Dendritic cell treated with granulocyte-macrophage colony-stimulating factor and Interleukin-4, amounts not matched to agents 40 ng/mL and 50 ng/mL, for 4 days (primary cell): Measurements from ENCODE around the gene CX3CL1.
"Not testable (repeated sequence)": the region's sequence is repeated elsewhere in the genome, so short reads cannot be mapped to it uniquely, and the experiment has no call there.

Experiments
- H3K27ac Mint-ChIP-seq: one replicate; pipeline ENCODE4 v1.8.0; 2022; ENCODE audit warnings: mild to moderate bottlenecking, mixed read lengths
- H3K27me3 Mint-ChIP-seq: one replicate; pipeline ENCODE4 v1.8.0; 2022; ENCODE audit warnings: mild to moderate bottlenecking, mixed read lengths
- H3K36me3 Mint-ChIP-seq: one replicate; pipeline ENCODE4 v1.8.0; 2022; ENCODE audit warnings: low read depth, mixed read lengths
- H3K4me1 Mint-ChIP-seq: one replicate; pipeline ENCODE4 v1.8.0; 2022; ENCODE audit warnings: low read depth, mixed read lengths
- H3K4me3 Mint-ChIP-seq: one replicate; pipeline ENCODE4 v1.8.0; 2022; ENCODE audit warnings: mild to moderate bottlenecking, moderate library complexity, mixed read lengths
- H3K9me3 Mint-ChIP-seq: one replicate; pipeline ENCODE4 v1.8.0; 2022; ENCODE audit warnings: mixed read lengths
- intact Hi-C: fragments of 100-400 bp; cut with micrococcal nuclease; formaldehyde crosslinking; loops from one replicate; pipeline ENCODE4 v1.15.0; 2022

CX3CL1 gene

DNA sequence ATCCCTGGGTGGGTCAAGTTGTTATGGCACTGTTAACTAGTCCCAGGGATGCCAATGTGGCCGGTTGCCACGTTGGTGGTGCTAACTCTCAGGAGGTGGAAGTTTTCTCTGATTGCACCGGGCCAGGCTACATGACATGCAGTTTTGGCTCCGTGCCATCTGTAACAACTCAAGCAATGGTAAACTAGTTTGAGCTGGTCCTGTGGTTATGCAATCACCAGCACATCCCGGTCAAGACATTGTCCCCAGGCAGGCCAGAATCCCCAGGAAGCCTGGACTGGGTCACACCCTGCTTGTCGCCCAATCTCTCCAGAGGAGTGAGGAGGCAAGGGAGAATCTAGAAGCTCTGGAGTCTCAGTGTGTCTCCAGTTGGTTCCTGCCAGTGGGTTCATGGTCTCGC is 22.2 kb downstream of the CX3CL1 start:
- Mint-ChIP-seq H3K27me3 (peaks cover 46% of the 10 kb centered on the region), H3K4me1 (peaks cover 11% of the 10 kb centered on the region), H3K4me3 (no peak overlapping the region), H3K9me3 (no peaks in the 10 kb centered on the region), H3K27ac (no peak overlapping the region), H3K36me3 (no peaks in the 10 kb centered on the region)
- intact Hi-C loops = no loop called here

- Mint-ChIP-seq H3K9me3 (no peaks in the 10 kb centered on the region), H3K4me3 (no peak overlapping the region), H3K4me1 (peaks cover 11% of the 10 kb centered on the region), H3K27ac (no peak overlapping the region), H3K27me3 (peaks cover 44% of the 10 kb centered on the region), H3K36me3 (no peaks in the 10 kb centered on the region)
- intact Hi-C loops = no loop called here
Observed at GRCh38 chr16:57395026-57395425, 22.7 kb downstream of the CX3CL1 start.

GRCh38 chr16:57396786-57397185 is 24.5 kb downstream of the CX3CL1 start:
- intact Hi-C loops = no loop called here
- Mint-ChIP-seq H3K9me3 (no peaks in the 10 kb centered on the region), H3K4me1 (peaks cover 11% of the 10 kb centered on the region), H3K4me3 (no peak overlapping the region), H3K36me3 (no peaks in the 10 kb centered on the region), H3K27ac (no peak overlapping the region), H3K27me3 (peaks cover 35% of the 10 kb centered on the region)

DNA sequence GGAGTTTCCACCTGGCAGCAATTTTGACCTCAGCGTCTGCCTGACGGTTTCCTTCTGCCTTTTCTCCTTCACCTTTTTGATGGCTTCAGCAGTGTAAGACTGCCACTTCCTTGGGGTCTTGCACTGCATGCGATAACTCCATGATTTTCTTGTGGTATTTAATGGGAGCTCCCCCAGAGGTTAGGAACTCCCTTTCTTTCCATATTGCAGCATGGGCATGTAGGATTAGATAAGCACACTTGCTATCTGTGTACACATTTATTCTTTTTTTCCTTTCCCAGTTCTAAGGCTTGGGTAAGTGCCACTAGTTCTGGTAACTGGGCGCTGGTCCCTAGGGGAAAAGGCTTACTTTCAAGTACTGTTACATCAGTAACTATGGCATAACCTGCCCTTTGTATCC is 25.2 kb downstream of the CX3CL1 start:
- intact Hi-C loops, H3K27ac Mint-ChIP-seq: not testable (repeated sequence)
- peaks cover 30% of the 10 kb centered on the region for H3K27me3 Mint-ChIP-seq

DNA sequence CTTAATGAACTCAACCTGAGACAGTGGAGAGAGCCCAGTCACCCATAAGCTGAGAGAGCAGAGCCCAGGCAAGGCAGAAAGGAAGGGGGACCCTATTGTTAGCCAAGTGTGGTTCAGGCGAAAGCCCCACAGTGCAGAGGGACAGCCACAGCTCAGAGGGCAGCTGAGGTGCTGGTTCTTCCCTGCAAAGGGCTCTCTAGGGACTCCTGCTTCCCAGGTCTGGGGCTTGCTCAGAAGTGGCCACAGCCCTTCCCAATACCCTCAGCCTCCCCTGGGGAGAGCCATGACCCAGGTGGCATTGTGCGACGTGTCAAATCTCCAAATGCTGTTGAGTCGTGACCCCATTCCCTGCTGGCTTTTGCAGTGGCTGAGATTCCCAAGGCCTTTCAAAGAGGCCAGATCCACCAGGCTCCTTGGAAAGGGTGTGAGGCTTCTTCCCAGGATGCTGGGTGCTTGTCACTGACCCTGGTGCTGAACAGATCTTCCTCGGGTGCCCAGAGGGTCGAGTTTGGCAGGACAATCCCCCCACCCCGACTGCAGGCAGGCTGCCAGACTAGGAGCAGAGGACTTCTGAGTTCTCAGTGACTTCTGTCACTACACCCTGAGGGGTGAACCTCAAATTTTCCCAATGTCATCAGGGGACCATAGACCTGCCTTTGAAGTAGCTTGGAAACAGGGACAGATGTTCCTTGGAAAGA is 29.8 kb downstream of the CX3CL1 start:
- intact Hi-C loops = no loop called here
- H3K9me3 Mint-ChIP-seq = no peaks in the 10 kb centered on the region
- no peak overlapping the region for H3K27ac Mint-ChIP-seq
- peaks cover 31% of the 10 kb centered on the region for H3K27me3 Mint-ChIP-seq
- H3K36me3 Mint-ChIP-seq = no peaks in the 10 kb centered on the region
- H3K4me1 Mint-ChIP-seq = peaks cover 18% of the 10 kb centered on the region
- H3K4me3 Mint-ChIP-seq = no peak overlapping the region

More for the DNA sequence above, 25.2 kb downstream of the CX3CL1 start:
- H3K9me3 Mint-ChIP-seq, H3K4me3 Mint-ChIP-seq, H3K36me3 Mint-ChIP-seq: not testable (repeated sequence)
- peaks cover 11% of the 10 kb centered on the region for H3K4me1 Mint-ChIP-seq

DNA sequence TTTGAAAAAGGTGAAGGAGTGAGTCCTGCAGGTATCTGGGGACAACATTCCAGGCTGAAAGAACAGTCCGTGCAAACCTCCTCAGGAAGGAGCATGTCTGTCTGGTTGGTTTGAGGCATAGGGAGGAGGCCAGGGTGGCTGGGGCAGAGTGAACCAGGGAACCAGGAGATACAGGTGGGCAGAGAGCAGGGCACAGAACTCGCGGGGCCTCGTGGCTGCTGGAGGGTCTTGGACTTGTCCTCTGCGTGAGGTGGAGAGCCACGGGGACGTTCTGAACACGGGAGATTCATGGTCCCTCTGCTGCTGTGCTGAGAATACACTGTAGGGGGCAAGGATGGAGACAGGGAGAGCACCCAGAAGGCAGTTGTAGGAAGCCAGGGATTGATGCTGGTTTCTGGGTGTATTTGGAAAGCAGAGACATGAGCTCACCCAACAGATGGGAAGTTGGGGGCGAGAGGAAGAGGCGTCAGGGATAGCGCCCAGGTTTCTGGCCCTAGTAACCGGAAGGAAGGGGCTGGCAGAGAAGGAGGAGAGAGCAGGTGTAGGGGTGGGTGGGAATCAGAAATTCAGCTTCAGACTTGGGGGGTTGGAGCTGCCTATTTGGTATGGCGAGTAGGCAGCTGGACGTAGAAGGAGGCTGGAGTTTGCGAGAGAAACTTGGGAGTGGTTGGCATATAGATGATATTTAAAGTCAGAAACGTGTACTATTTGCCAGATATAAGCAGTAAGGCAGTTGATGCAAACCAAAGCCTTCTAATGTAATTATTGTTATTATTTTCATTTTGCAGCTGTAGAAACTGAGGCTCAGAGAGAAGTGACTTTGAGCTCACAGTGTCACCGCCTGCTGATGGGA is 31.9 kb downstream of the CX3CL1 start, which contains the start of gene CCL17:
CCL17 (plus strand) TSS at position 803 of the 853 bp plus-strand sequence. CDS start 9,166 bp downstream, outside the sequence.
- Mint-ChIP-seq H3K4me3 (no peak within 1 kb of the TSS), H3K36me3 (no peaks in the 10 kb centered on the region), H3K9me3 (no peaks in the 10 kb centered on the region), H3K4me1 (peaks cover 23% of the 10 kb centered on the region), H3K27ac (peak within 1 kb of the TSS; percentile 0), H3K27me3 (peaks cover 28% of the 10 kb centered on the region)
- intact Hi-C loops = no loop called here

- Mint-ChIP-seq H3K27me3 (peaks cover 29% of the 10 kb centered on the region), H3K27ac (peak overlapping the region; percentile 0), H3K9me3 (no peaks in the 10 kb centered on the region), H3K36me3 (no peaks in the 10 kb centered on the region), H3K4me1 (peaks cover 32% of the 10 kb centered on the region), H3K4me3 (no peak overlapping the region)
- intact Hi-C loops = no loop called here
Observed at GRCh38 chr16:57405097-57405496, 32.8 kb downstream of the CX3CL1 start.

- Mint-ChIP-seq H3K4me1 (peaks cover 45% of the 10 kb centered on the region), H3K4me3 (no peak overlapping the region), H3K27ac (no peak overlapping the region), H3K36me3 (no peaks in the 10 kb centered on the region), H3K27me3 (peaks cover 31% of the 10 kb centered on the region), H3K9me3 (no peaks in the 10 kb centered on the region)
- intact Hi-C loops = no loop called here
Observed at GRCh38 chr16:57406881-57407280, 34.6 kb downstream of the CX3CL1 start.

- H3K27ac Mint-ChIP-seq = no peak overlapping the region
- intact Hi-C loops = no loop called here
- H3K4me1 Mint-ChIP-seq = peaks cover 47% of the 10 kb centered on the region
- H3K4me3 Mint-ChIP-seq = no peak overlapping the region
- H3K9me3 Mint-ChIP-seq = no peaks in the 10 kb centered on the region
- peaks cover 30% of the 10 kb centered on the region for H3K27me3 Mint-ChIP-seq
- no peaks in the 10 kb centered on the region for H3K36me3 Mint-ChIP-seq
Observed at GRCh38 chr16:57407521-57408353, 35.4 kb downstream of the CX3CL1 start.

GRCh38 chr16:57409065-57409464 is 36.8 kb downstream of the CX3CL1 start:
- peak overlapping the region; percentile 43 for H3K27ac Mint-ChIP-seq

DNA sequence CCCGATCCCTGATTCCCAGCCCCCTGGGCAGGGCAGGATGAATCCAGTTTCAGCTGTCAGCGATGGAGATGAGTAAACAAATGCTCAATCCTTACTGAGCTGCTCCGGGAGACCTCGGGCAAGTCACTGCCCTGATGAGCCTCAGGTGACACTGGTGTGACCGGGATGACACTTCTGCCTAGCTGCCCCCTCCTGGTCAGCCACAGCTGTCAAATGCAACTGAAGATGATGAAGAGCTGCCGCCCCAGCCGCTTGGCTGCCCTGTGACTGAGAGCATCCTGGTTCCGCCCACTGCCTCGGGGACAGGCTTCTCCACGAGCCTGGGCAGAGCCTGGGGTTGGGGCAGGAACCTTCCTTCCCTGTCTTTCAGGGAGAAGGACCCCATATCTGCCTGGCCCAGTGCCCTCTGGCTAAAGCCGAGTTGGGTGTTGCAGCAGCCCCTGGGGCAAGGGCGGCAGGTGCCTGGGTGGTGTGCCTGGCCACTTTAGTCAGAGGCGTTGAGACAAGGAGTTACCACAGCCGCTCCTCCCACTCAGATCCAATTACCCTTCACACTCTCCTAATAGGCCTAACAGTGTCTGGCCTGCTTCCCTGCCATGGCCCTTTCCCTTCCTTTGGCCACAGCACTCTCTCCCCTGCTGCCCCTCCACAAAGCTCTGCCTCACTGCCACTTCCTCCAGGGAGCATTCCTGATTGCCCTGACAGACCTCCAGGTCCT is 37.7 kb downstream of the CX3CL1 start:
- Mint-ChIP-seq H3K9me3 (no peaks in the 10 kb centered on the region), H3K4me3 (no peak overlapping the region), H3K36me3 (peaks cover 6% of the 10 kb centered on the region), H3K27me3 (peaks cover 27% of the 10 kb centered on the region), H3K4me1 (peaks cover 58% of the 10 kb centered on the region), H3K27ac (peak overlapping the region; percentile 76)
- intact Hi-C loops = no loop called here

More at GRCh38 chr16:57409065-57409464, 36.8 kb downstream of the CX3CL1 start:
- intact Hi-C loops = no loop called here
- H3K4me3 Mint-ChIP-seq = no peak overlapping the region
- peaks cover 56% of the 10 kb centered on the region for H3K4me1 Mint-ChIP-seq
- H3K36me3 Mint-ChIP-seq = no peaks in the 10 kb centered on the region
- no peaks in the 10 kb centered on the region for H3K9me3 Mint-ChIP-seq
- peaks cover 32% of the 10 kb centered on the region for H3K27me3 Mint-ChIP-seq

GRCh38 chr16:57411362-57411976 is 39.2 kb downstream of the CX3CL1 start:
- Mint-ChIP-seq H3K27me3 (peaks cover 30% of the 10 kb centered on the region), H3K4me3 (no peak overlapping the region), H3K4me1 (peaks cover 65% of the 10 kb centered on the region), H3K27ac (peak overlapping the region; percentile 76), H3K9me3 (no peaks in the 10 kb centered on the region), H3K36me3 (peaks cover 8% of the 10 kb centered on the region)
- intact Hi-C loops = no loop called here

GRCh38 chr16:57412584-57412983 is 40.3 kb downstream of the CX3CL1 start:
- H3K36me3 Mint-ChIP-seq = peaks cover 8% of the 10 kb centered on the region
- intact Hi-C loops = no loop called here
- H3K27me3 Mint-ChIP-seq = peaks cover 32% of the 10 kb centered on the region
- H3K4me1 Mint-ChIP-seq = peaks cover 74% of the 10 kb centered on the region
- H3K27ac Mint-ChIP-seq = no peak overlapping the region
- H3K4me3 Mint-ChIP-seq = no peak overlapping the region
- no peaks in the 10 kb centered on the region for H3K9me3 Mint-ChIP-seq
